SIG-M5 (cell line): ENCODE data around the gene ATP1A4.

ENCODE experiments used
- DNase-seq: peaks from one replicate; lab custom pipeline; 2025; lab: John Stamatoyannopoulos, UW

ATP1A4 gene

GRCh38 chr1:160206036-160206389 is 54.6 kb downstream of the ATP1A4 start:
- DNase-seq, result no peak

- no peak for DNase-seq
Measured at GRCh38 chr1:160206421-160207117, 55.2 kb downstream of the ATP1A4 start.

GRCh38 chr1:160207118-160207650 is 55.8 kb downstream of the ATP1A4 start:
- no peak for DNase-seq

- no peak for DNase-seq
Measured at GRCh38 chr1:160207771-160208556, 56.6 kb downstream of the ATP1A4 start.

DNA sequence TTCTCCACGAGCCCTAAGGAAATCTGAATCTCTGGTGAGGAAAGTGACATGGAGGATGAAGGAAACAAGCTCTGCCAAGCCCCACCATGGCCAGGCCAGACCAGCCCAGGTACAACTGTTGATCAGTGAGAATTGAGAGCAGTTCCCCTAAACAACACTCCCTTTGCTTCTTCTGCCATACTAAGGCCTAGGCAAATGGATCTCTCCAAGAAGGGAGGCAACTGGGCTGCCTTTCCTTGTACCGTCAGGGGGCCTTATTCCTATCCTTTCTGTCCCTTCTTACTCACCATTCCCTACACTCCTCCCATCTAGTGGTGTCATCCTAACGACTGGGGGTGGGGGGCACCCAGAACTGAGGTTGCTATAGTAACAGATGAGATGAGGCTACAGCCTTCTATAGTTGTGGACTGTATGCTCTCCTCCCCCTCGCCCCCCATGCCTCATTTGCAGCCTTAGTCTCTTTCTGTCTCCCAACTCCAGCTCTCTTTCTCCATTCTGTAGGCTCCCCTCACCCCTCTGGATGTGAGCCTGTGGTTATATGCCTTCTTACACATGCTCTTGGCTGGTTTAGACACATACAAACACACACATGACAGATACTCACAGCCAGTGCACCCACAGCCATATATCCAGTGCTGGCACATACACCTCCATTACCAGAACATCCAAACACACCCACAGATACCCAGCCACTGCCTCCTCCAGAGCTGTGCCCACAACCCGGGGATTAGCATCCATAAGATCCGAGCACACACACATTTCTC is 57.3 kb downstream of the ATP1A4 start:
- no peak for DNase-seq

GRCh38 chr1:160209321-160210046 is 58.1 kb downstream of the ATP1A4 start:
- DNase-seq, result no peak

DNA sequence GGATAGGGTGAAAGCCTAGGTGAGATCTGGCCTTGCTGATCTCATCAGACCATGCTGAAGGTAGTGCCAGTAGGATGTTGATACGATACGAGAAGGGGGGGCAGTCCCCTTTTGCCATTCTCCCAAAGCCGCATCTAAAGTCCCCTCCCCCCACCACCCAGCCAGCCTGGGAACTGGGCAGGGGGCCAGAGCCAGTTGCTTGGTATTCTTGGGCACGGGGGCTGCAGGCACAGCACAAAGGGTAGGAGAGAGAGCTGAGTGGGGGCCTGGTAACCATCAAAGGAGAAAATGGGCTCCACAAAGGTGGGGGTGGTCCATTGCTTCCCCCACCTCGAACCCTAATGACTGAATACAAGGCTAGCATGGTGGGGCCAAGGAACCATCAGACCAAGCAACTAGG is 59.2 kb downstream of the ATP1A4 start:
- DNase-seq, result no peak

DNA sequence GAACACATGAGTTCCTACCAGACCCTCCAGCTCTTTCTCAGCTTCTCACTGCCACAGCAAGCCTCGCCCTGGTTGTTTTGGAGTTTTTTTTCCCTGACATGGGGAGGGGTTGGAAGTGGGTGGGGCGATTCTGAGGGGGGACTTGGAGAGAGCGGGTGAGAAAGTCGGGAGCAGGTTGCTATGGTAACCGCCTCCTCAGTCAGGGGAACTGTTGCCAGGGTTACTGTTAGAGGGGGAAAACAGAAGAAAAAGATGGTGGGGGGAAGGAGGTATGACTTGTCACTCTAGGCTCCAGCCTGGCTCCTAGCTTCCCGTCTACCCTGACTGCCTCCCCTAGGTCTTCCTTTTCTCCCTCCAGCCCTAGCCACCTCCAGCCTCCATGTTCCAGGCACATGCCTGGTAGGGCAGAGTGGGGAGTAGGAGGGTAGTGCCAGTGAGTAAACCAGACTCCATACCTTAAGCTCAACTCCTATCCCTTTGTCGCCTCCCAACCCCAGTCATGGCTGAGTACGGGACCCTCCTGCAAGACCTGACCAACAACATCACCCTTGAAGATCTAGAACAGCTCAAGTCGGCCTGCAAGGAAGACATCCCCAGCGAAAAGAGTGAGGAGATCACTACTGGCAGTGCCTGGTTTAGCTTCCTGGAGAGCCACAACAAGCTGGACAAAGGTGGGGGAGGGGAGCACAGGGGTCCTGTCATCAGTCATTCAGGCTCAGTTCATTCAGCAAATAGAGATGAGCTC is 59.8 kb downstream of the ATP1A4 start:
- no peak for DNase-seq

- DNase-seq, result no peak
Measured at GRCh38 chr1:160214481-160215140, 63.2 kb downstream of the ATP1A4 start.

GRCh38 chr1:160216301-160216700 is 64.9 kb downstream of the ATP1A4 start:
- no peak for DNase-seq

- no peak for DNase-seq
Measured at GRCh38 chr1:160217481-160218051, 66.2 kb downstream of the ATP1A4 start.

DNA sequence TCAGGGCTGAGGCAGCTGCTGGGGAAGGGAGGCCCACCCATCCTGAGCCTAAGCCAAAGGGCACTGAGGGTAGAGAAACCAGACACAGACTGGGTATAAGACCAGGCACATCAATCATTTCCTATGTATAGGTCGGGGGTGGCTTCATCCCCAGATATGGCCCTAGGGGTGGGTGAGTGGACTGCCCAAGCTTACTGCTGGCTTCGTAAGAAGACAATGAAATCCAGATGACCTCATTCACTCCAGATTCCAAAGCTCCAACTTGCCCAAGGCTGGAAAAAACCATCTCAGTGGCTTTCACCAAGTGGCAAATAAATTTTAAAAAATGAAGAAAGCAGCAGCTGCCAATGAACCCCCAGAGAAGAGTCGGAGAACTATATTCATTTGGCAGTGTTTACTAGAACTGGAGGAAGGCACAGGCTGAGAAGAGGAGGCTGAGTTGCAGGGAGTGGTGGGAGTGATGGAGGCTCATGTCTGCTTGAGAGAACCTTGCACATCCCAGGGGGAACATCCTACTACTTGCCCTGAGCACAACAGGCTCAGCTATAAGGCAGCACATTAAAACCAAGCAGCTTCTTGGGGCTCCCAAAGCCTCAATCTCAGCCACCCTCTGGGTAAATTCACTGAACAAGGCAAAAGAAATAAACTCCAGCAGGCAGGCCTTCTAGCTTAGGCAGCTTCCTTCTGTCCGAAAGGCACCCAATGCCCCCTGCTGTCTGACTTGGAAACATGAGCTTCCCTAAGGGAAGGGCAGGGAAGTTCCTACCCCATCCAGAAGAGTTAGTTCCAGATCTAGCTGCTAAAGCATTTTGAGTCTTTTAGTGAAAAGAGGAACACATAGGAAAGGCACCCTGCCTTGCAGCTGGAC is 67.9 kb downstream of the ATP1A4 start:
- DNase-seq, result no peak

GRCh38 chr1:160220301-160220700 is 68.9 kb downstream of the ATP1A4 start:
- no peak for DNase-seq

DNA sequence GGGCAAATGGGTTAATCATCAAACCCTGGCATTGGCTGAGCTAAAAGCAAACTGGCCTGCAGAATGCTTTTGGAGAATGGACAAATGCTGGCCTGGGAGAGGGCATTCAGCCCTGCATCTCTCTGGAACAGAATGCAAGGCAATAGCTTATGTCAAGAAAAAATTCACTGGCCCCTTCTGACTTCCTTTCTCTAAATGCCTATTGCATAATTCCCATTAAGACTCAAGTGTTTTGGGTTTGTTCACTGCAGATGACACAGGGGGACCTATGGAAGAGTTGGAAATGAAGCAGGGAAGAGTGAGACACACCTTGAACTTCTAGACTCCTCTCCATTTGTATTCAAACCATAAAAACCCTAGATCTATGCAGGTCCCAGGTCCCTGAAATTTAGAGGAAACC is 69.7 kb downstream of the ATP1A4 start:
- DNase-seq, result no peak

GRCh38 chr1:160222546-160222945 is 71.1 kb downstream of the ATP1A4 start:
- no peak for DNase-seq

DNA sequence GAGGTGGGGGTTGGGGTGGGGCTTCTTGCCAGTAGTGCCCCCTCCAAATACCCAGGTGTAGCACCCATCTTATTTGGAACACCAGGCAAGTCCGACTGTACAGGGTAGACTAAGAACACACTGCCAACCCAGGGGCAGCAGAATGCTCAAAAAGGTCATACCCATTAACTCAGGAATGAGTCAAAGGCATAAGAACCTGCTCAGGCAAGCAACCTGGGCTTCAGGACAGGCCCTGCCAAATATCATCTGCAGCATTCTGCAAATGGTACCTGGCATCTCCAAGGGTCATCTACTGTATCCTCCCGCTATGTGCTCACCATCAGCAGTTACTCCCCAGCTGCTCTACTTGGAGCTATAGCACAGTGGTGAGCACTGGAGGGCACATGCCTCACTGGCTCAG is 73.2 kb downstream of the ATP1A4 start:
- no peak for DNase-seq

DNA sequence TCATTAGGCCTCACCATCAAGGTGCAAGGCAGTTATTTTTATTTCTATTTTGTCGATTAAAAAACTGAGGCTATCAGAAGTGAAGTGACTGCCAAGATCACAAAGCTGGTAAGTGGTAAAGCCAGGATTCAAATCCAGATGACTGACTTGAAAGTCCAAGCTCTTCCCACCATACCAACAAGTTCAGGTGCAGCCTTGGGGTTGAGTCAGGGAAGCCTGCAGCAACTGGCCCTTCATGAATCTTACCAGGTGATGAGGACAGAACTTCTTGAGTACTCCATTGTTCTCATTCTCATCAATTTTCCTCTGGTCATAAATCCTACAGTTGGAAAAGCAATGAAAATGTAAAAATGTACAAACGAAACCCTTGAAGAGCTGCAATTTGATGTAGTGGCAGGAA is 73.9 kb downstream of the ATP1A4 start:
- DNase-seq, result no peak

GRCh38 chr1:160226623-160227022 is 75.2 kb downstream of the ATP1A4 start:
- no peak for DNase-seq

GRCh38 chr1:160227034-160227433 is 75.6 kb downstream of the ATP1A4 start:
- no peak for DNase-seq
